ENCODE measurements around the gene DNAAF1.

The DNAAF1 gene

GRCh38 chr16:84225571-84225970 is 80.5 kb downstream of the DNAAF1 start:
- no peak overlapping the region for H3K27ac ChIP-seq
- TF ChIP-seq, protein P1, sequence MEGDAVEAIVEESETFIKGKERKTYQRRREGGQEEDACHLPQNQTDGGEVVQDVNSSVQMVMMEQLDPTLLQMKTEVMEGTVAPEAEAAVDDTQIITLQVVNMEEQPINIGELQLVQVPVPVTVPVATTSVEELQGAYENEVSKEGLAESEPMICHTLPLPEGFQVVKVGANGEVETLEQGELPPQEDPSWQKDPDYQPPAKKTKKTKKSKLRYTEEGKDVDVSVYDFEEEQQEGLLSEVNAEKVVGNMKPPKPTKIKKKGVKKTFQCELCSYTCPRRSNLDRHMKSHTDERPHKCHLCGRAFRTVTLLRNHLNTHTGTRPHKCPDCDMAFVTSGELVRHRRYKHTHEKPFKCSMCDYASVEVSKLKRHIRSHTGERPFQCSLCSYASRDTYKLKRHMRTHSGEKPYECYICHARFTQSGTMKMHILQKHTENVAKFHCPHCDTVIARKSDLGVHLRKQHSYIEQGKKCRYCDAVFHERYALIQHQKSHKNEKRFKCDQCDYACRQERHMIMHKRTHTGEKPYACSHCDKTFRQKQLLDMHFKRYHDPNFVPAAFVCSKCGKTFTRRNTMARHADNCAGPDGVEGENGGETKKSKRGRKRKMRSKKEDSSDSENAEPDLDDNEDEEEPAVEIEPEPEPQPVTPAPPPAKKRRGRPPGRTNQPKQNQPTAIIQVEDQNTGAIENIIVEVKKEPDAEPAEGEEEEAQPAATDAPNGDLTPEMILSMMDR (conservative IDR thresholded peaks at IDR 0.05), result no peak

DNA sequence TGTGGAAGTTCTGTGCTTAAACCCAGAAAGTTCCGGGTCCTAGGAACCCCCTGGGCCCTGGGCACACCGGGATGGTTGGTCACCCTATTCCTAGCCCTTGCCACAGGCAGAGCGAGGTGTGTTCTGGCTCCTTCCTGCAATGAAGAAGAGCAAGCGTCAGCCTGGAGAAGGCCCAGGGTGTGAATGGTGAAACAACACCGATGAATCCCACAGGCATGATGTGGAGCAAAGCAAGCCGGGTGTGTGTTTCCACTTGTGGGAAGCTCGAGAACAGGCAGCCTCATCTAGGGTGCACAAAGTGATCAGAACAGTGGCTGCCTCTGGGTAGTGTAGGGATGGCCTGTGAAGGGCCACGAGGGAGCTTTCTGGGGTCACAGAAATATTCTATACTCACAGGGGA is 80.9 kb downstream of the DNAAF1 start:
- no peak overlapping the region for H3K27ac ChIP-seq
- TF ChIP-seq, protein P1 (conservative IDR thresholded peaks at IDR 0.05), result no peak
